ENCODE results near the gene MNS1. TPM values are rescaled to one million over a fixed set of nuclear protein-coding genes. Genes with fewer than 3 reads are reported as not detected.

MNS1 gene
- total RNA-seq, 1 experiment from 2014 or later, result 1.5 TPM

GRCh38 chr15:56459096-56459495, 5.8 kb downstream of the MNS1 start:
- POLR2A ChIA-PET, result no interaction called here
- no peak for TF ChIP-seq CTCF (IDR thresholded peaks at IDR 0.05; ENCODE audit: unreplicated experiment)

GRCh38 chr15:56456229-56456628, 8.7 kb downstream of the MNS1 start:
- CTCF ChIA-PET, result no interaction called here
- TF ChIP-seq CTCF (IDR thresholded peaks at IDR 0.05; ENCODE audit: unreplicated experiment), result no peak
- Mint-ChIP-seq H3K9me3 (ENCODE audit: unreplicated experiment) (no peaks in the 10 kb centered on the region), H3K36me3 (ENCODE audit: insufficient read depth, unreplicated experiment) (no peaks in the 10 kb centered on the region), H3K4me3 (ENCODE audit: unreplicated experiment) (no peak overlapping the region), H3K27me3 (ENCODE audit: insufficient read depth, unreplicated experiment) (no peaks in the 10 kb centered on the region), H3K27ac (ENCODE audit: low read depth, unreplicated experiment) (no peak overlapping the region), H3K4me1 (ENCODE audit: insufficient read depth, unreplicated experiment) (no peaks in the 10 kb centered on the region)
- POLR2A ChIA-PET, result no interaction called here
- intact Hi-C loops (cut with micrococcal nuclease), result no loop called here
- BruUV-seq (replicated peaks), result no TSS peak
- DNase-seq (ENCODE audit: unreplicated experiment), result no peak

More at GRCh38 chr15:56459096-56459495, 5.8 kb downstream of the MNS1 start:
- CTCF ChIA-PET, result interaction anchor here (0.7 kb wide), 1 partner anchor 32 kb away, joined by 3 read pairs; no protein-coding TSS in a partner anchor
- no peaks in the 10 kb centered on the region for H3K4me1 Mint-ChIP-seq (ENCODE audit: insufficient read depth, unreplicated experiment)
- H3K27me3 Mint-ChIP-seq (ENCODE audit: insufficient read depth, unreplicated experiment), result no peaks in the 10 kb centered on the region
- no peaks in the 10 kb centered on the region for H3K9me3 Mint-ChIP-seq (ENCODE audit: unreplicated experiment)
- BruUV-seq (replicated peaks), result no TSS peak
- H3K36me3 Mint-ChIP-seq (ENCODE audit: insufficient read depth, unreplicated experiment), result no peaks in the 10 kb centered on the region
- DNase-seq (ENCODE audit: unreplicated experiment), result no peak
- intact Hi-C loops (cut with micrococcal nuclease), result no loop called here
- H3K27ac Mint-ChIP-seq (ENCODE audit: low read depth, unreplicated experiment), result no peak overlapping the region
- no peak overlapping the region for H3K4me3 Mint-ChIP-seq (ENCODE audit: unreplicated experiment)

GRCh38 chr15:56454836-56455235, 10.1 kb downstream of the MNS1 start:
- no peak for DNase-seq (ENCODE audit: unreplicated experiment)
- Mint-ChIP-seq H3K36me3 (ENCODE audit: insufficient read depth, unreplicated experiment) (no peaks in the 10 kb centered on the region), H3K27ac (ENCODE audit: low read depth, unreplicated experiment) (no peak overlapping the region), H3K4me1 (ENCODE audit: insufficient read depth, unreplicated experiment) (no peaks in the 10 kb centered on the region), H3K4me3 (ENCODE audit: unreplicated experiment) (no peak overlapping the region), H3K9me3 (ENCODE audit: unreplicated experiment) (no peaks in the 10 kb centered on the region), H3K27me3 (ENCODE audit: insufficient read depth, unreplicated experiment) (no peaks in the 10 kb centered on the region)
- POLR2A ChIA-PET, result no interaction called here
- BruUV-seq (replicated peaks), result no TSS peak
- no peak for TF ChIP-seq CTCF (IDR thresholded peaks at IDR 0.05; ENCODE audit: unreplicated experiment)
- intact Hi-C loops (cut with micrococcal nuclease), result no loop called here
- CTCF ChIA-PET, result no interaction called here

- no peaks in the 10 kb centered on the region for H3K4me1 Mint-ChIP-seq (ENCODE audit: insufficient read depth, unreplicated experiment)
- POLR2A ChIA-PET, result no interaction called here
- CTCF ChIA-PET, result no interaction called here
- H3K27me3 Mint-ChIP-seq (ENCODE audit: insufficient read depth, unreplicated experiment), result no peaks in the 10 kb centered on the region
- no peak overlapping the region for H3K27ac Mint-ChIP-seq (ENCODE audit: low read depth, unreplicated experiment)
- H3K4me3 Mint-ChIP-seq (ENCODE audit: unreplicated experiment), result no peak overlapping the region
- H3K9me3 Mint-ChIP-seq (ENCODE audit: unreplicated experiment), result no peaks in the 10 kb centered on the region
- DNase-seq (ENCODE audit: unreplicated experiment), result no peak
- BruUV-seq (replicated peaks), result no TSS peak
- intact Hi-C loops (cut with micrococcal nuclease), result no loop called here
- TF ChIP-seq CTCF (IDR thresholded peaks at IDR 0.05; ENCODE audit: unreplicated experiment), result no peak
- no peaks in the 10 kb centered on the region for H3K36me3 Mint-ChIP-seq (ENCODE audit: insufficient read depth, unreplicated experiment)
Observed at GRCh38 chr15:56445746-56446145, 19.2 kb downstream of the MNS1 start.
